H9 (cell line): Measurements from ENCODE around the gene TPTE2. TPM values are rescaled to one million over a fixed set of nuclear protein-coding genes. Genes with fewer than 3 reads are reported as not detected.

Source experiments
- DNase-seq: peaks from one replicate; pipeline ENCODE4 v3.0.0-alpha.2; 2017
- H2AFZ ChIP-seq: one replicate; pipeline ENCODE4 v1.6.1; 2013; ENCODE audit warnings: mild to moderate bottlenecking, low read length, control low read depth, moderate library complexity
- H2AK5ac ChIP-seq: 2 replicates; pipeline ENCODE4 v1.6.1; 2013; ENCODE audit warnings: low read length, control low read depth, mixed read lengths; ENCODE audit not compliant: insufficient read length
- H2BK120ac ChIP-seq: one replicate; pipeline ENCODE4 v1.6.1; 2013; ENCODE audit warnings: low read depth, mild to moderate bottlenecking, low read length, control low read depth, inconsistent platforms; ENCODE audit not compliant: poor library complexity, severe bottlenecking
- H2BK12ac ChIP-seq: 2 replicates; pipeline ENCODE4 v1.6.1; 2013; ENCODE audit warnings: low read length, control low read depth, mixed read lengths, low read depth; ENCODE audit not compliant: insufficient read length
- H2BK15ac ChIP-seq: 2 replicates; pipeline ENCODE4 v1.6.1; 2013; ENCODE audit warnings: low read depth, low read length, control low read depth
- H2BK20ac ChIP-seq: one replicate; pipeline ENCODE4 v1.6.1; 2013; ENCODE audit warnings: low read depth, mild to moderate bottlenecking, low read length, control low read depth, inconsistent platforms; ENCODE audit not compliant: poor library complexity, severe bottlenecking
- H2BK5ac ChIP-seq: 2 replicates; pipeline ENCODE4 v1.6.1; 2013; ENCODE audit warnings: low read length, control low read depth, mixed read lengths; ENCODE audit not compliant: insufficient read length
- H3K14ac ChIP-seq: 2 replicates; pipeline ENCODE4 v1.6.1; 2013; ENCODE audit warnings: low read length, control low read depth; ENCODE audit not compliant: insufficient read depth
- H3K18ac ChIP-seq: 2 replicates; pipeline ENCODE4 v1.6.1; 2013; ENCODE audit warnings: low read depth, mild to moderate bottlenecking, mixed read lengths, low read length, control low read depth; ENCODE audit not compliant: insufficient read length
- H3K23ac ChIP-seq: 2 replicates; pipeline ENCODE4 v1.6.1; 2013; ENCODE audit warnings: low read length, control low read depth, mixed read lengths, low read depth; ENCODE audit not compliant: insufficient read length
- H3K23me2 ChIP-seq: 2 replicates; pipeline ENCODE4 v1.6.1; 2013; ENCODE audit warnings: low read depth, mild to moderate bottlenecking, mixed read lengths, low read length, control low read depth; ENCODE audit not compliant: insufficient read length, poor library complexity, severe bottlenecking
- H3K27ac ChIP-seq: 2 replicates; pipeline ENCODE4 v1.5.1; 2013; ENCODE audit warnings: low read length, control low read depth, mixed read lengths, low read depth; ENCODE audit not compliant: insufficient read length
- H3K27me3 ChIP-seq: 2 replicates; pipeline ENCODE4 v1.6.1; 2013; ENCODE audit warnings: low read length, control low read depth, inconsistent platforms; ENCODE audit not compliant: insufficient read depth
- H3K4ac ChIP-seq: 2 replicates; pipeline ENCODE4 v1.6.1; 2013; ENCODE audit warnings: low read depth, mild to moderate bottlenecking, control low read depth, inconsistent platforms, low read length, moderate library complexity
- H3K4me1 ChIP-seq: 2 replicates; pipeline ENCODE4 v1.6.1; 2013; ENCODE audit warnings: low read length, control low read depth, inconsistent platforms; ENCODE audit not compliant: insufficient read depth
- H3K4me2 ChIP-seq: 2 replicates; pipeline ENCODE4 v1.6.1; 2013; ENCODE audit warnings: low read length, control low read depth, mixed read lengths; ENCODE audit not compliant: insufficient read length, insufficient read depth
- H3K56ac ChIP-seq: 2 replicates; pipeline ENCODE4 v1.6.1; 2013; ENCODE audit warnings: low read depth, mild to moderate bottlenecking, mixed read lengths, low read length, control low read depth; ENCODE audit not compliant: insufficient read length
- H3K79me1 ChIP-seq: 2 replicates; pipeline ENCODE4 v1.6.1; 2013; ENCODE audit warnings: low read depth, mild to moderate bottlenecking, moderate library complexity, low read length, control low read depth, inconsistent platforms; ENCODE audit not compliant: insufficient read depth, poor library complexity, severe bottlenecking
- H3K79me2 ChIP-seq: 2 replicates; pipeline ENCODE4 v1.6.1; 2013; ENCODE audit warnings: low read length, control low read depth, inconsistent platforms; ENCODE audit not compliant: insufficient read depth
- H3K9ac ChIP-seq: 2 replicates; pipeline ENCODE4 v1.6.1; 2013; ENCODE audit warnings: low read length, control low read depth, mixed read lengths; ENCODE audit not compliant: insufficient read length; ENCODE audit errors: extremely low read depth
- H3K9me3 ChIP-seq: one replicate; pipeline ENCODE4 v1.6.1; 2013; ENCODE audit warnings: low read depth, low read length, inconsistent platforms; ENCODE audit not compliant: control insufficient read depth
- H3T11ph ChIP-seq: one replicate; pipeline ENCODE4 v1.6.1; 2013; ENCODE audit warnings: mild to moderate bottlenecking, low read length, control low read depth, inconsistent platforms
- H4K20me1 ChIP-seq: one replicate; pipeline ENCODE4 v1.6.1; 2013; ENCODE audit not compliant: control insufficient read depth, insufficient read length, insufficient read depth
- H4K5ac ChIP-seq: 2 replicates; pipeline ENCODE4 v1.6.1; 2013; ENCODE audit warnings: low read depth, mild to moderate bottlenecking, mixed read lengths, low read length, control low read depth; ENCODE audit not compliant: insufficient read length
- H4K8ac ChIP-seq: replicated peaks from 2 replicates; pipeline ENCODE4 v1.6.1; 2013; ENCODE audit warnings: low read length, control low read depth, mixed read lengths, low read depth; ENCODE audit not compliant: insufficient read length
- H4K91ac ChIP-seq: 2 replicates; pipeline ENCODE4 v1.6.1; 2013; ENCODE audit warnings: low read depth, mild to moderate bottlenecking, moderate library complexity, mixed read lengths, low read length, control low read depth; ENCODE audit not compliant: insufficient read length
- H3K27ac Mint-ChIP-seq, 3 experiments: 2 replicates in 2 of 3; 3 replicates in 1 of 3; pipeline ENCODE4 v1.8.0; 2020 to 2021; ENCODE audit warnings: mixed read lengths in 3 of 3, mild to moderate bottlenecking in 1 of 3, moderate library complexity in 1 of 3
- H3K27me3 Mint-ChIP-seq: 2 replicates; pipeline ENCODE4 v1.8.0; 2021; ENCODE audit warnings: low read depth, mild to moderate bottlenecking, moderate library complexity, mixed read lengths
- H3K36me3 Mint-ChIP-seq, 3 experiments: 2 replicates in 2 of 3; 3 replicates in 1 of 3; pipeline ENCODE4 v1.8.0; 2020 to 2021; ENCODE audit warnings: low read depth in 3 of 3, mixed read lengths in 3 of 3; ENCODE audit not compliant: insufficient read depth in 1 of 3
- H3K4me1 Mint-ChIP-seq, 2 experiments: 2 replicates each; pipeline ENCODE4 v1.8.0; 2020; ENCODE audit warnings: mixed read lengths in 2 of 2
- H3K4me3 Mint-ChIP-seq, 2 experiments: 2 replicates in 1 of 2; 3 replicates in 1 of 2; pipeline ENCODE4 v1.8.0; 2020 to 2021; ENCODE audit warnings: mild to moderate bottlenecking in 2 of 2, mixed read lengths in 2 of 2, moderate library complexity in 1 of 2
- H3K9me3 Mint-ChIP-seq, 2 experiments: 2 replicates in 1 of 2; 3 replicates in 1 of 2; pipeline ENCODE4 v1.8.0; 2020; ENCODE audit warnings: mild to moderate bottlenecking in 2 of 2, mixed read lengths in 2 of 2, moderate library complexity in 1 of 2
- WGBS: extraction: QIAGEN DNeasy Blood & Tissue Kit; methylation state at CpG from one replicate; pipeline ENCODE4 v1.1.7; 2013; ENCODE audit warnings: missing lambda C conversion rate, low lambda C conversion rate, mixed read lengths; ENCODE audit not compliant: insufficient read length; ENCODE audit errors: extremely low coverage; 5-methylcytosine and 5-hydroxymethylcytosine counted together
- total RNA-seq: library from RNA; stranded (reverse); gene quantifications from 2 replicates; pipeline ENCODE4 v1.2.1, GENCODE V29; 2021
- TF ChIP-seq, protein P1 (sequence below): fragments of 200-600 bp; sonication (generic); conservative IDR thresholded peaks from 3 replicates; pipeline ENCODE4 v1.8.0; 2021; ENCODE audit warnings: antibody characterized with exemption, mild to moderate bottlenecking

TPTE2 gene
- total RNA-seq, 1 experiment from 2014 or later = not detected

DNA sequence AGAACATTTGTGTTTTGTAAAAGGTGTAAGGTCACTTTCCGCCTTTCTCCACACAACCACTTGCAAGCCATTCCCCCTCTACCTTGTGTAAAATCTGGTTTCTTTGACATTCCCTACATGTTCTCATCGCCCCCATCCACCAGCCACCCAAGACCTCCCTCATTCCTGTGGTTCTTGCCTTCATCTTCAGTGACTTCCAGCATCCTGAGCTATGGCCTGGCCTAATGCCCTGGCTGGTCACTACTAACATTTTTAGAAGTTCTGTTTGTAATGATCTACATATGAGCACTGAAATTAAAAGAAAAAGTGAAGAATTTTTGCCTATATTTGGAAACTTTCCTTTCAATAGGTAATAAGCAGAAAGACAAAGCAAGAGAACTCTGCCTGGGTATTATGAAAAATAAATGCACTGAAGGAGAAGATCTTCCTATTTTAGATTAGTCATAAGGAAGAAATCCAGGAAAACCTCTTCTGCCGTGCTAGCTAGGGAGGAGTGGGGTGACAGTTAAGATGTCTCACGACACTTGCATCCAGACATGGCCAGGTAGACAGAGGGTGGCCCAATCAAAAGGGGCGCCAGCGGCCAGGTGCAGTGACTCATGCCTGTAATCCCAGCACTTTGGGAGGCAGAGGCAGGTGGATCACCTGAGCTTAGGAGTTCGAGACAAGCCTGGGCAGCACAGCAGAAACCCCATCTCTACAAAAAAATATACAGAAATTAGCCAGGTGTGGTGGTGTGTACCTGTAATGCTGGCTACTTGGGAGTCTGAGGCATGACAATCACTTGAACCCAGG is 44.0 kb upstream of the TPTE2 start:
- peaks cover 27 to 54% of the 10 kb centered on the region in 2 experiments for H3K9me3 Mint-ChIP-seq
- H2AFZ ChIP-seq = no peak overlapping the region

More for the DNA sequence above, 44.0 kb upstream of the TPTE2 start:
- DNase-seq = no peak
- H3K4ac ChIP-seq = no peak overlapping the region
- H3K4me3 Mint-ChIP-seq = no peak overlapping the region
- H2BK5ac ChIP-seq = no peak overlapping the region
- H3K23me2 ChIP-seq = peaks cover 8% of the 10 kb centered on the region
- no CpG with 5 or more reads among the region's 7 CpGs for WGBS
- H3T11ph ChIP-seq = no peak overlapping the region
- no peak overlapping the region for H3K56ac ChIP-seq
- TF ChIP-seq, protein P1, sequence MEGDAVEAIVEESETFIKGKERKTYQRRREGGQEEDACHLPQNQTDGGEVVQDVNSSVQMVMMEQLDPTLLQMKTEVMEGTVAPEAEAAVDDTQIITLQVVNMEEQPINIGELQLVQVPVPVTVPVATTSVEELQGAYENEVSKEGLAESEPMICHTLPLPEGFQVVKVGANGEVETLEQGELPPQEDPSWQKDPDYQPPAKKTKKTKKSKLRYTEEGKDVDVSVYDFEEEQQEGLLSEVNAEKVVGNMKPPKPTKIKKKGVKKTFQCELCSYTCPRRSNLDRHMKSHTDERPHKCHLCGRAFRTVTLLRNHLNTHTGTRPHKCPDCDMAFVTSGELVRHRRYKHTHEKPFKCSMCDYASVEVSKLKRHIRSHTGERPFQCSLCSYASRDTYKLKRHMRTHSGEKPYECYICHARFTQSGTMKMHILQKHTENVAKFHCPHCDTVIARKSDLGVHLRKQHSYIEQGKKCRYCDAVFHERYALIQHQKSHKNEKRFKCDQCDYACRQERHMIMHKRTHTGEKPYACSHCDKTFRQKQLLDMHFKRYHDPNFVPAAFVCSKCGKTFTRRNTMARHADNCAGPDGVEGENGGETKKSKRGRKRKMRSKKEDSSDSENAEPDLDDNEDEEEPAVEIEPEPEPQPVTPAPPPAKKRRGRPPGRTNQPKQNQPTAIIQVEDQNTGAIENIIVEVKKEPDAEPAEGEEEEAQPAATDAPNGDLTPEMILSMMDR = no peak
- no peak overlapping the region for H2BK12ac ChIP-seq
- H3K27me3 Mint-ChIP-seq = peaks cover 39% of the 10 kb centered on the region
- no peak overlapping the region for H3K23ac ChIP-seq
- H3K18ac ChIP-seq = no peak overlapping the region
- H3K36me3 Mint-ChIP-seq = peaks cover 21 to 26% (median 25%) of the 10 kb centered on the region in 3 experiments
- no peak overlapping the region for H2AK5ac ChIP-seq
- H3K79me2 ChIP-seq = no peaks in the 10 kb centered on the region
- H3K79me1 ChIP-seq = no peaks in the 10 kb centered on the region
- no peak overlapping the region for H3K9ac ChIP-seq
- no peak overlapping the region for H3K4me2 ChIP-seq
- H3K14ac ChIP-seq = no peak overlapping the region
- peaks cover 3 to 5% of the 10 kb centered on the region in 2 experiments; a peak in 3 of 4 replicates for H3K4me1 Mint-ChIP-seq
- no peak overlapping the region for H3K27ac Mint-ChIP-seq
- no peak overlapping the region for H4K91ac ChIP-seq
- H3K9me3 ChIP-seq = peaks cover 12% of the 10 kb centered on the region
- no peak overlapping the region for H2BK15ac ChIP-seq
- no peaks in the 10 kb centered on the region for H3K4me1 ChIP-seq
- H3K27ac ChIP-seq = no peak overlapping the region
- H2BK120ac ChIP-seq = no peak overlapping the region
- H4K5ac ChIP-seq = no peak overlapping the region
- H4K20me1 ChIP-seq = no peaks in the 10 kb centered on the region
- H2BK20ac ChIP-seq = no peak overlapping the region
- H3K27me3 ChIP-seq = no peaks in the 10 kb centered on the region; the same call in 1 of the 2 replicates
- H4K8ac ChIP-seq = no peak overlapping the region
